K562 (cell line): ENCODE data around the gene ATP5F1D. TPM values are rescaled to one million over a fixed set of nuclear protein-coding genes. Genes with fewer than 3 reads are reported as not detected.

Experiments
- ATAC-seq: fragments of 200-7000 bp; cut with Tn5 transposase; 3 replicates; pipeline ENCODE4 v1.9.1; 2020; ENCODE audit warnings: moderate library complexity
- BruUV-seq: library from RNA; stranded (reverse); fragments of 400-500 nt; replicated peaks from 2 replicates; lab custom pipeline; 2021; lab: Mats Ljungman, UMichigan
- CTCF ChIA-PET: fragments of 300-600 bp; formaldehyde crosslinking; extraction: SDS; loops from one replicate; lab custom pipeline; 2021; ENCODE audit warnings: low intra/inter-chr PET ratio; lab: Yijun Ruan, JAX
- POLR2A ChIA-PET: fragments of 300-600, 350-650 bp; sonication (Branson Sonifier 250); formaldehyde crosslinking; extraction: SDS; loops from one replicate; lab custom pipeline; 2021; ENCODE audit warnings: antibody characterized with exemption, inconsistent platforms; lab: Yijun Ruan, JAX
- DNase-seq, 4 experiments: peaks; one replicate each; pipeline versions ENCODE4 v3.0.0 to v3.0.0-alpha.2; 2011 to 2018; ENCODE audit warnings: low spot score in 3 of 4, mixed read lengths in 3 of 4; ENCODE audit errors: extremely low read depth in 1 of 4
- FAIRE-seq: peaks from 2 replicates; lab custom pipeline; 2011; peaks lifted over from hg19 to GRCh38; lab: Jason Lieb, UNC
- H2AFZ ChIP-seq: 2 replicates; pipeline ENCODE4 v1.6.0; 2011; ENCODE audit warnings: low read depth, low read length, control low read depth, inconsistent platforms
- H3K27ac ChIP-seq: fragments of 200-600 bp; 3 replicates; pipeline ENCODE4 v1.8.0; 2011; ENCODE audit warnings: low read depth, mild to moderate bottlenecking, control low read depth, inconsistent platforms, low read length, moderate library complexity, mixed read lengths; ENCODE audit errors: extremely low read depth
- H3K27me3 ChIP-seq, 2 experiments: fragments of 300-600 bp in 1 of 2; 2 replicates in 1 of 2; 3 replicates in 1 of 2; pipeline versions ENCODE4 v1.6.0 to v1.8.0; 2011; ENCODE audit warnings: inconsistent platforms in 2 of 2, low read length in 2 of 2, mild to moderate bottlenecking in 1 of 2, mixed read lengths in 1 of 2, moderate library complexity in 1 of 2; ENCODE audit not compliant: control insufficient read depth in 2 of 2, insufficient read depth in 2 of 2
- H3K36me3 ChIP-seq: fragments of 300-600 bp; 3 replicates; pipeline ENCODE4 v1.8.0; 2011; ENCODE audit warnings: mild to moderate bottlenecking, low read length, inconsistent platforms; ENCODE audit not compliant: control insufficient read depth, insufficient read depth
- H3K4me1 ChIP-seq, 2 experiments: fragments of 200-600 bp in 1 of 2; replicated peaks in 1 of 2; 2 replicates in 1 of 2; 3 replicates in 1 of 2; pipeline versions ENCODE4 v1.5.1 to v1.8.0; 2011; ENCODE audit warnings: inconsistent platforms in 2 of 2, low read length in 2 of 2, mild to moderate bottlenecking in 1 of 2, mixed read lengths in 1 of 2, moderate library complexity in 1 of 2; ENCODE audit not compliant: control insufficient read depth in 2 of 2, insufficient read depth in 2 of 2
- H3K4me2 ChIP-seq: 2 replicates; pipeline ENCODE4 v1.6.1; 2011; ENCODE audit warnings: low read length, control low read depth, inconsistent platforms, mixed read lengths; ENCODE audit not compliant: insufficient read depth
- H3K4me3 ChIP-seq: fragments of 200-600 bp; sonication (generic), shearing (Covaris generic); 2 replicates; pipeline ENCODE4 v1.5.1; 2016; ENCODE audit warnings: control low read depth, inconsistent platforms
- H3K79me2 ChIP-seq: fragments of 200-600 bp; 3 replicates; pipeline ENCODE4 v1.8.0; 2011; ENCODE audit warnings: low read length, inconsistent platforms; ENCODE audit not compliant: control insufficient read depth, insufficient read depth
- H3K9ac ChIP-seq, 2 experiments: 2 replicates each; pipeline versions ENCODE4 v1.6.0 to v1.6.1; 2011; ENCODE audit warnings: low read depth in 2 of 2, low read length in 2 of 2, control low read depth in 1 of 2, inconsistent platforms in 1 of 2, mild to moderate bottlenecking in 1 of 2, mixed read lengths in 1 of 2; ENCODE audit not compliant: insufficient read depth in 1 of 2
- H3K9me1 ChIP-seq: one replicate; pipeline ENCODE4 v1.6.0; 2011; ENCODE audit warnings: inconsistent platforms, mild to moderate bottlenecking, low read length, moderate library complexity; ENCODE audit not compliant: control insufficient read depth, insufficient read depth
- H3K9me3 ChIP-seq: replicated peaks from 2 replicates; pipeline ENCODE4 v1.5.1; 2011; ENCODE audit warnings: low read depth, low read length, inconsistent platforms; ENCODE audit not compliant: control insufficient read depth, insufficient read depth
- H4K20me1 ChIP-seq: replicated peaks from 2 replicates; pipeline ENCODE4 v1.6.1; 2011; ENCODE audit warnings: low read length, inconsistent platforms, mixed read lengths; ENCODE audit not compliant: control insufficient read depth, insufficient read depth
- BRCA1 ChIP-seq, 2 experiments: fragments of 450-650 bp in 1 of 2; sonication (generic) in 1 of 2; formaldehyde crosslinking in 1 of 2; IDR thresholded peaks; 2 replicates each; pipeline versions ENCODE4 v1.5.0 to v1.6.1; 2017 to 2020; ENCODE audit warnings: mild to moderate bottlenecking in 1 of 2, missing genetic modification reagents in 1 of 2
- KLF13 ChIP-seq: fragments of 450-650 bp; IDR thresholded peaks from 2 replicates; pipeline ENCODE4 v1.6.1; 2016; ENCODE audit warnings: missing genetic modification characterization, low read depth, mild to moderate bottlenecking, missing compliant biosample characterization, moderate library complexity, borderline replicate concordance
- MECOM ChIP-seq: fragments of 250-450 bp; sonication (Bioruptor Pico); IDR thresholded peaks from 2 replicates; pipeline ENCODE4 v1.8.0; 2022; ENCODE audit warnings: inconsistent platforms
- MEF2A ChIP-seq: IDR thresholded peaks from 2 replicates; pipeline ENCODE4 v1.6.1; 2011; ENCODE audit warnings: low read depth, mild to moderate bottlenecking, low read length, moderate library complexity; ENCODE audit not compliant: control insufficient read depth
- NBN ChIP-seq: fragments of 450-650 bp; IDR thresholded peaks from 2 replicates; pipeline ENCODE4 v1.6.1; 2016; ENCODE audit warnings: low read depth, mild to moderate bottlenecking
- POLR2G ChIP-seq: fragments of 200-400 bp; formaldehyde crosslinking; IDR thresholded peaks from 2 replicates; pipeline ENCODE4 v1.6.1; 2017; ENCODE audit warnings: low read depth, mild to moderate bottlenecking, antibody characterized with exemption, low read length, moderate library complexity
- RHOXF2B ChIP-seq: fragments of 250-450 bp; sonication (Bioruptor Pico); conservative IDR thresholded peaks from 2 replicates; pipeline ENCODE4 v1.5.1; 2021
- ZBED1 ChIP-seq: IDR thresholded peaks from 2 replicates; pipeline ENCODE4 v1.6.1; 2014
- ZBTB9 ChIP-seq: fragments of 450-650 bp; formaldehyde crosslinking; IDR thresholded peaks from 2 replicates; pipeline ENCODE4 v1.4.0; 2020; ENCODE audit warnings: mild to moderate bottlenecking, moderate library complexity
- WGBS: fragments of 100-300 bp; shearing (Covaris generic); methylation state at CpG from one replicate; pipeline ENCODE4 v1.1.6; 2016; ENCODE audit warnings: low coverage, mixed read lengths; ENCODE audit not compliant: insufficient coverage; ENCODE audit errors: missing lambda C conversion rate; 5-methylcytosine and 5-hydroxymethylcytosine counted together
- in situ Hi-C: fragments of 300-500 bp; cut with MboI; formaldehyde crosslinking; loops from 4 replicates; pipeline ENCODE4 v1.15.0; 2018; ENCODE audit warnings: inconsistent platforms, mixed read lengths
- intact Hi-C: fragments of 100-400 bp; cut with micrococcal nuclease; formaldehyde crosslinking; loops from 2 replicates; pipeline ENCODE4 v1.14.2; 2022
- polyA plus RNA-seq, 8 experiments: library from polyadenylated mRNA; depleted of rRNA in 4 of 8; stranded (reverse) in 5 of 8; unstranded in 3 of 8; fragments of >200 nt; fragmentation: Nextera tagmentation in 2 of 8; fragmentation: Illumina TruSeq in 1 of 8; extraction: Ambion mirVana in 2 of 8; extraction: Trizol in 1 of 8; gene quantifications; 2 replicates each; pipeline versions ENCODE4 v1.2.1 to v1.2.3, GENCODE V29; 2011 to 2014; ENCODE audit warnings: inconsistent platforms in 1 of 8, missing spikeins in 1 of 8
- total RNA-seq, 7 experiments: library from RNA; depleted of rRNA in 6 of 7; stranded (reverse); fragments of >200 nt in 6 of 7; fragmentation: Illumina TruSeq in 2 of 7; extraction: Trizol in 2 of 7; gene quantifications; 2 replicates each; pipeline versions ENCODE4 v1.2.1 to v1.2.3, GENCODE V29; 2011 to 2021; ENCODE audit warnings: low replicate concordance in 1 of 7
- TF ChIP-seq, protein P1 (sequence below), 3 experiments: fragments of 200-800 bp in 1 of 3; fragments of 250-450 bp in 1 of 3; fragments of 450-650 bp in 1 of 3; sonication (Bioruptor Pico) in 1 of 3; sonication (Bioruptor generic) in 1 of 3; formaldehyde crosslinking in 1 of 3; IDR thresholded peaks; 2 replicates each; pipeline versions ENCODE4 v1.6.1 to v1.8.0; 2016 to 2022; ENCODE audit warnings: mild to moderate bottlenecking in 2 of 3, missing genetic modification characterization in 2 of 3, missing compliant biosample characterization in 1 of 3, moderate library complexity in 1 of 3
- TF ChIP-seq, protein P2 (sequence below): fragments of 450-650 bp; IDR thresholded peaks from 2 replicates; pipeline ENCODE4 v1.6.1; 2016; ENCODE audit warnings: antibody characterized with exemption
- TF ChIP-seq, protein P3 (sequence below): fragments of 200-800 bp; sonication (Bioruptor generic); IDR thresholded peaks from 2 replicates; pipeline ENCODE4 v1.6.1; 2017; ENCODE audit warnings: missing genetic modification characterization, missing compliant biosample characterization

ATP5F1D gene
- total and polyA plus RNA-seq, 9 of the 15 experiments (the other 6 are each of a cell fraction or from before 2014, with no cell fraction given): 3.9 to 409 (median 36.8) TPM

DNA sequence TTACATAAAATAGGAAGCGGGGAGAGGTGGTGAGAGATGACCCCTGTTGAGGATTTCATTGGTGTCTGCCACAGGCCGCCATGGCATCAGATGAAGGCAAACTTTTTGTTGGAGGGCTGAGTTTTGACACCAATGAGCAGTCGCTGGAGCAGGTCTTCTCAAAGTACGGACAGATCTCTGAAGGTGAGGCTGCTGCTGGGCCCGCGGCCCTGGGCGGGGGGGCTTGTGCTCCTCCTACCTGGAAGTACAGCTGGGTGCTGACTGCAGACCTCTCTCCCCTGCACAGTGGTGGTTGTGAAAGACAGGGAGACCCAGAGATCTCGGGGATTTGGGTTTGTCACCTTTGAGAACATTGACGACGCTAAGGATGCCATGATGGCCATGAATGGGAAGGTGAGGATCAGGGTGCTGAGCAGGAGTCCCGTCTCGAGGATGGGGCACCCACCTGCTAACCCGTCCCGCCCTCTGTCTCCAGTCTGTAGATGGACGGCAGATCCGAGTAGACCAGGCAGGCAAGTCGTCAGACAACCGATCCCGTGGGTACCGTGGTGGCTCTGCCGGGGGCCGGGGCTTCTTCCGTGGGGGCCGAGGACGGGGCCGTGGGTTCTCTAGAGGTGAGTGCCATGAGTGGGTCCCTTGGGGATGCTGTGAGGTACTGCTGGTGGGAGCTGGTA, 29.4 kb downstream of the ATP5F1D start:
- in situ Hi-C loops (no loop called here), intact Hi-C loops (loop anchor here (10.0 kb wide), 1 partner anchor 174 kb away; no protein-coding TSS in a partner anchor)
- ChIA-PET CTCF (no interaction called here), POLR2A (interaction anchor here (0.5 to 2.8 kb wide), 7 partner anchors 9 to 1061 kb away, joined by 3 to 14 read pairs (median 4); no protein-coding TSS in a partner anchor)
- H3K4me2 ChIP-seq: peak overlapping the region; percentile 93
- H2AFZ ChIP-seq: no peak overlapping the region
- peaks cover 67 to 98% of the 10 kb centered on the region in 2 experiments for H3K4me1 ChIP-seq
- FAIRE-seq (peak; percentile 40), ATAC-seq (no peak), DNase-seq (peak in 1 of 4 experiments; percentile 62)
- no peaks in the 10 kb centered on the region for H3K27me3 ChIP-seq
- H3K36me3 ChIP-seq: peaks cover 53% of the 10 kb centered on the region
- 10% methylated on average over 26 of the region's 26 CpGs for WGBS
- no peaks in the 10 kb centered on the region for H3K9me1 ChIP-seq
- peak overlapping the region; percentile 68 for H3K4me3 ChIP-seq
- peaks cover 26% of the 10 kb centered on the region for H4K20me1 ChIP-seq
- peak overlapping the region; percentile 92 for H3K27ac ChIP-seq
- H3K9ac ChIP-seq: peak overlapping the region; percentile 90 to 99
- no TSS peak for BruUV-seq
- peaks cover 66% of the 10 kb centered on the region for H3K79me2 ChIP-seq
- H3K9me3 ChIP-seq: no peaks in the 10 kb centered on the region
- no peak for TF ChIP-seq BRCA1 (IDR thresholded peaks at IDR 0.05)
- 0 out of 2 replicates have a peak, but pooled peaks have one; percentile 51 for TF ChIP-seq BRCA1 (CRISPR knock-in tag; IDR thresholded peaks at IDR 0.05)
- TF ChIP-seq ZBTB9 (CRISPR knock-in tag): 0 out of 2 replicates have a peak, but pooled peaks have one; percentile 29
- TF ChIP-seq NBN: no peak
- TF ChIP-seq, protein P1, sequence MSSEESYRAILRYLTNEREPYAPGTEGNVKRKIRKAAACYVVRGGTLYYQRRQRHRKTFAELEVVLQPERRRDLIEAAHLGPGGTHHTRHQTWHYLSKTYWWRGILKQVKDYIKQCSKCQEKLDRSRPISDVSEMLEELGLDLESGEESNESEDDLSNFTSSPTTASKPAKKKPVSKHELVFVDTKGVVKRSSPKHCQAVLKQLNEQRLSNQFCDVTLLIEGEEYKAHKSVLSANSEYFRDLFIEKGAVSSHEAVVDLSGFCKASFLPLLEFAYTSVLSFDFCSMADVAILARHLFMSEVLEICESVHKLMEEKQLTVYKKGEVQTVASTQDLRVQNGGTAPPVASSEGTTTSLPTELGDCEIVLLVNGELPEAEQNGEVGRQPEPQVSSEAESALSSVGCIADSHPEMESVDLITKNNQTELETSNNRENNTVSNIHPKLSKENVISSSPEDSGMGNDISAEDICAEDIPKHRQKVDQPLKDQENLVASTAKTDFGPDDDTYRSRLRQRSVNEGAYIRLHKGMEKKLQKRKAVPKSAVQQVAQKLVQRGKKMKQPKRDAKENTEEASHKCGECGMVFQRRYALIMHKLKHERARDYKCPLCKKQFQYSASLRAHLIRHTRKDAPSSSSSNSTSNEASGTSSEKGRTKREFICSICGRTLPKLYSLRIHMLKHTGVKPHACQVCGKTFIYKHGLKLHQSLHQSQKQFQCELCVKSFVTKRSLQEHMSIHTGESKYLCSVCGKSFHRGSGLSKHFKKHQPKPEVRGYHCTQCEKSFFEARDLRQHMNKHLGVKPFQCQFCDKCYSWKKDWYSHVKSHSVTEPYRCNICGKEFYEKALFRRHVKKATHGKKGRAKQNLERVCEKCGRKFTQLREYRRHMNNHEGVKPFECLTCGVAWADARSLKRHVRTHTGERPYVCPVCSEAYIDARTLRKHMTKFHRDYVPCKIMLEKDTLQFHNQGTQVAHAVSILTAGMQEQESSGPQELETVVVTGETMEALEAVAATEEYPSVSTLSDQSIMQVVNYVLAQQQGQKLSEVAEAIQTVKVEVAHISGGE (CRISPR knock-in tag; IDR thresholded peaks at IDR 0.05): peak in 1 of 3 experiments; percentile 4; a peak in 1 of 6 replicates
- no peak for TF ChIP-seq MECOM (CRISPR knock-in tag)
- TF ChIP-seq RHOXF2B (CRISPR knock-in tag): no peak
- TF ChIP-seq KLF13 (tag): no peak
- TF ChIP-seq ZBED1: peak; percentile 7; the same call in 1 of the 2 replicates
- TF ChIP-seq, protein P2, sequence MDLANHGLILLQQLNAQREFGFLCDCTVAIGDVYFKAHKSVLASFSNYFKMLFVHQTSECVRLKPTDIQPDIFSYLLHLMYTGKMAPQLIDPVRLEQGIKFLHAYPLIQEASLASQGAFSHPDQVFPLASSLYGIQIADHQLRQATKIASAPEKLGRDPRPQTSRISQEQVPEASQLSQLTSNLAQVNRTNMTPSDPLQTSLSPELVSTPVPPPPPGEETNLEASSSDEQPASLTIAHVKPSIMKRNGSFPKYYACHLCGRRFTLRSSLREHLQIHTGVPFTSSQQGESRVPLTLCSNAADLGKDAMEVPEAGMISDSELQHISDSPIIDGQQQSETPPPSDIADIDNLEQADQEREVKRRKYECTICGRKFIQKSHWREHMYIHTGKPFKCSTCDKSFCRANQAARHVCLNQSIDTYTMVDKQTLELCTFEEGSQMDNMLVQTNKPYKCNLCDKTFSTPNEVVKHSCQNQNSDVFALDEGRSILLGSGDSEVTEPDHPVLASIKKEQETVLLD: no peak
- TF ChIP-seq, protein P3, sequence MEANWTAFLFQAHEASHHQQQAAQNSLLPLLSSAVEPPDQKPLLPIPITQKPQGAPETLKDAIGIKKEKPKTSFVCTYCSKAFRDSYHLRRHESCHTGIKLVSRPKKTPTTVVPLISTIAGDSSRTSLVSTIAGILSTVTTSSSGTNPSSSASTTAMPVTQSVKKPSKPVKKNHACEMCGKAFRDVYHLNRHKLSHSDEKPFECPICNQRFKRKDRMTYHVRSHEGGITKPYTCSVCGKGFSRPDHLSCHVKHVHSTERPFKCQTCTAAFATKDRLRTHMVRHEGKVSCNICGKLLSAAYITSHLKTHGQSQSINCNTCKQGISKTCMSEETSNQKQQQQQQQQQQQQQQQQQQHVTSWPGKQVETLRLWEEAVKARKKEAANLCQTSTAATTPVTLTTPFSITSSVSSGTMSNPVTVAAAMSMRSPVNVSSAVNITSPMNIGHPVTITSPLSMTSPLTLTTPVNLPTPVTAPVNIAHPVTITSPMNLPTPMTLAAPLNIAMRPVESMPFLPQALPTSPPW (CRISPR knock-in tag): peak; percentile 45
- no peak for TF ChIP-seq MEF2A
- peak; percentile 54 for TF ChIP-seq POLR2G
